PFSK-1 (cell line): Measurements from ENCODE around the gene PRAME.

ENCODE experiments used
- FOXP2 ChIP-seq: optimal IDR thresholded peaks from 2 replicates; pipeline ENCODE3; 2011; ENCODE audit warnings: borderline replicate concordance, control low read depth, inconsistent platforms; ENCODE audit not compliant: insufficient read depth; ENCODE audit errors: extremely low read length, extremely low read depth
- POLR2AphosphoS5 ChIP-seq: IDR thresholded peaks from 2 replicates; pipeline ENCODE4 v1.6.1; 2012; ENCODE audit warnings: low read depth, mild to moderate bottlenecking, control low read depth, low read length, moderate library complexity
- REST ChIP-seq, 2 experiments: IDR thresholded peaks; 2 replicates each; pipeline versions ENCODE4 v1.6.1 to v1.8.0; 2011 to 2012; ENCODE audit warnings: low read depth in 2 of 2, low read length in 2 of 2, control low read depth in 1 of 2, inconsistent platforms in 1 of 2, mild to moderate bottlenecking in 1 of 2, moderate library complexity in 1 of 2; ENCODE audit not compliant: insufficient read depth in 1 of 2
- SIN3A ChIP-seq: IDR thresholded peaks from 2 replicates; pipeline ENCODE4 v1.6.1; 2012; ENCODE audit warnings: mild to moderate bottlenecking, low read length, moderate library complexity, borderline replicate concordance; ENCODE audit not compliant: insufficient read depth
- TAF1 ChIP-seq: IDR thresholded peaks from 2 replicates; pipeline ENCODE4 v1.6.1; 2012; ENCODE audit warnings: low read length, control low read depth, borderline replicate concordance; ENCODE audit not compliant: insufficient read depth

DNA sequence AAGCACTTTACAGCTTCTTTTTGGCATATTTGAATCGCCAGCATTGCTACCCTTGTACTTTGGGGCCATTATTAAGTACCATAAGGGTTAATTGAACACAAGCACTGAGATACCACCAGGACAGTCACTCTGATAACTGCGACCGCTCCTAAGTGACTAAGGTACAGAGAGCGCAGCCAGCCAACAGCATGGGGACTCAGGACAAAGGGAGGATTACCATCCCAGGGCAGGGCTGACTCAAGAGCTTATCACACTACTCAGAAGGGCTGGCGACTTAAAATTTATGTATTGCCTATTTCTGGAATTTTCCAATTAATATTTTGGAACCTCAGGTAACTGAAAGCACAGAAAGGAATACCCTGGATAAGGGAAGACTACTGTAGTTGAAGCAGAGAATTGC lies 39.5 kb downstream of the PRAME start:
- TF ChIP-seq REST (IDR thresholded peaks at IDR 0.05; ENCODE audit: insufficient read depth in 1 of 2, low read depth in 2 of 2, low read length in 2 of 2) (no peak), POLR2AphosphoS5 (no peak), TAF1 (no peak), SIN3A (no peak), FOXP2 (no peak)
